Erythroblast (primary cell): Measurements from ENCODE around the gene HBG2.

ENCODE experiments used
- GATA1 ChIP-seq: IDR thresholded peaks from 2 replicates; pipeline ENCODE4 v1.6.1; 2011; ENCODE audit warnings: low read depth, mild to moderate bottlenecking, control low read depth, low read length, moderate library complexity
- POLR2A ChIP-seq: IDR thresholded peaks from 2 replicates; pipeline ENCODE4 v1.6.1; 2011; ENCODE audit warnings: mild to moderate bottlenecking, low read length

DNA sequence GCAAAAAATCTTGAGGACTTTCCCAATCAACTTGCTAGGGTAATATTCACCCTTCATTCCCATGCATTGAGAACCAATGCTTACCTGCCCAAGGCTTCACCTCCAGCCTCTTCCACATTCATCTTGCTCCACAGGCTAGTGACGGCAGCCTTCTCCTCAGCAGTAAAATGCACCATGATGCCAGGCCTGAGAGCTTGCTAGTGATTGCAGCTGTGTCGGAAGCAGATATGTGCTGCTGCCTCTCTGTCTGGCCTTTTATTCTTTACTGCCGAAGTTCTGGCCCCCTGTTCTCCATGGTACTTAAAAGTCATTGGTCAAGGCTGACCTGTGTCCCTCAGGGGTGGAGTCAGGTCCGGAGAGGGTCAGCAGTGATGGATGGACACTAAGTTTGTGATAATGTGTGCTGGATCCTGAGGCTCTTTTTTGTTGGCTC, 15.2 kb upstream of the HBG2 start, which contains the start of gene HBE1:
- TF ChIP-seq POLR2A (no peak), GATA1 (no peak)
